ENCODE data around the gene TNFRSF1B.

TNFRSF1B gene

DNA sequence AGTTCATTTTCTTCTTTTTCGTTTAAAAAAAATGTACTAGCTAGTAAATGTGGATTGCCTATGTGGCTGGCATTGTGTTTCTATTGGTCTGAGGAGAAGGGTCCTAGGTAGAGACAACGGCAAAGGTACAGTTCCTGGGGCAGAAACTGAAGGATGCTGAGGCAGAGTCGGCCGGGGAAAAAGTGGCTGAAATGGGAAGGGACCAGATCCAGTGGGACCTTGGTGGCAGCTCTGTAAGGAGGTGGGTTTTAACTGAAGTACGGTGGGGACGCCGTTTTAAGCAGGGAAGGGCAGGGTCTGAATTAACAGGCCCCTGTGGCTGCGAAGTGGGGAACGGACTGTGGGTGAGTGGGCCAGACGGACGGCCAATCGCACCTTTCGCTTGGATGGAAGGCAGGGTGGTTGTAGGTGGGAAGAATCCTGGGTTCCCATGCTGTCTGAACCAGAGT lies 62.6 kb downstream of the TNFRSF1B start:
- Mint-ChIP-seq H3K9me3 (no peaks in the 10 kb centered on the region), H3K4me3 (peak overlapping the region; percentile 71), H3K27me3 (peaks cover 19% of the 10 kb centered on the region), H3K4me1 (peaks cover 19% of the 10 kb centered on the region), H3K36me3 (no peaks in the 10 kb centered on the region), H3K27ac (peak overlapping the region; percentile 49)
- no peak for DNase-seq
- CTCF ChIA-PET: interaction anchor here (0.8 to 2.2 kb wide), 6 partner anchors 11 to 105 kb away, joined by 3 to 9 read pairs (median 4); no protein-coding TSS in a partner anchor

DNA sequence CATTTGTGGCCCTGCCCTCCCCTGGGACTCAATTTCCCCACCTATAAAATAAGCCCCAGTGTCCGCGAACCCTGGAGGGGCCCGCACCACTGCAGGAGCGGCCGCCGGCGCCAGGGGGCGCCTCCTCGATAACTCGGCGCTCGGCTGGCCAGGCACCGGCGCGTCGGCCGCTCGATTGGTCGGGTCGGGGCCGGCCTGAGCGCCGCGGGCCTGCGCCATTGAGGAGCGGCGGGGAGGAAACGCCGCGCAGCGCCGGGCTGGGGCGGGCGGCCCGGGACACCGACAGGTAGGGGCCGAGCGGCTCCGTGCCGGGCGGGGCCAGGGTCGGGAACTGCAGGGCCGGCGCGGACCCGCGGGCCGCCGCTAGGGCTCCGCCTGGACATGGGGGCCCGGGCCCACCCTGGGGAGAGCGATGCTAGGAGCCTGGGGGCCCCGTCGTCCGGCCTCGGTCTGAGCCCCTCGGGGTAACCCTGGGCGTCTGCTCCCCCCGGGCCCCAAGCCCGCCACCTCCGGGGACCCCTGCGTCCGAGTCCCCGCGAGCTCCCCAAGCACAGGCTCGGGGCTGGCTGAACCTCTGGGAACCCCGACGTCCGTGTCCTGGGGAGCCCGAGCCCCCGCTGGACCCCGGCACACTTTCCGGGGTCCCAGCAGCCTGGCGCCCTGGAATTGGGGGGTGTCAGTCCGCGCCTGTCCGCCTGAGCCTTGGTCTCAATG lies 63.2 kb downstream of the TNFRSF1B start, which contains the start of gene VPS13D:
Gene VPS13D (plus strand): TSS at position 196 of the 714 bp plus-strand sequence. CDS start 4,237 bp downstream, outside the sequence.
- Mint-ChIP-seq H3K27ac (peak within 1 kb of the TSS; percentile 81), H3K36me3 (peaks cover 3% of the 10 kb centered on the region), H3K4me3 (peak within 1 kb of the TSS; percentile 86), H3K4me1 (peaks cover 19% of the 10 kb centered on the region), H3K9me3 (no peaks in the 10 kb centered on the region), H3K27me3 (peaks cover 18% of the 10 kb centered on the region)
- CTCF ChIA-PET: interaction anchor here (2.2 kb wide), 2 partner anchors 20 to 105 kb away, joined by 7 to 9 read pairs; no protein-coding TSS in a partner anchor
- DNase-seq: peak; percentile 88

DNA sequence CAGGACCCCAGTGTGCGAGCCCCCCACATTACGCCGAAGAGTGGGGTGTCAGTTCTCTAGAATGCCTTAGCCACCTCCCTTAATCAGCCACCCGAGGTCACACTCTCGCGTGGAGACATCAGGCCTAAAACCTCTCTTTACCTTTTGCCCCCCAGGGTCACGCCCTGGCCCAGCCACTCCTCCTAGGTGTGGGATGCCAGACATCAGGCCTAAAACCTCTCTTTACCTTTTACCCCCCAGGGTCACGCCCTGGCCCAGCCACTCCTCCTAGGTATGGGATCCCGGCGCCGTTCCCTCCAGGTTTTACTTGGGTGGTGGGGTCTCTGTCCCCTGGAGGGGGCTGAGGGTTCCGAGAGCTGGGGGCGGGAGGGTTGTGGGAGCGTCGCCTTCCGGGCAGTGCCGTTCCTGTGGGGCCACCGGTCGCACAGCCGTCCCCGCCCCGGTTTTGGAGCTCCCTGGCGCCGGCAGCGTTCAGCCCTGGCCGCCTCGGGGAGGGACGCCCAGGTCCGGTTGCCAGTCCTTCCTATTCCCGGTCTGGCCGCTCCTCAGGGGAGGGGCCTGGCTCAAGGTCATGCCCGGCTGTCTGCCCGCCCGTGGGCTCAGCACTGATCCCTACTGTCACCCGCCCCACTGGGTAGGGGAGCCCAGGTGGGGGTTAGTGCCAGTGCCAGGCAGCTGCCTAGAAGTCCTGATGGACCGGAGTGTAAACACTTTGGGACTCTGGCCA lies 63.9 kb downstream of the TNFRSF1B start:
- DNase-seq: peak; percentile 37
- H3K9me3 Mint-ChIP-seq: no peaks in the 10 kb centered on the region
- CTCF ChIA-PET: interaction anchor here (1.5 kb wide), 1 partner anchor 106 kb away, joined by 3 read pairs; no protein-coding TSS in a partner anchor
- H3K36me3 Mint-ChIP-seq: peaks cover 7% of the 10 kb centered on the region
- H3K4me1 Mint-ChIP-seq: peaks cover 19% of the 10 kb centered on the region
- H3K27ac Mint-ChIP-seq: peak overlapping the region; percentile 81
- H3K4me3 Mint-ChIP-seq: peak overlapping the region; percentile 86
- H3K27me3 Mint-ChIP-seq: peaks cover 15% of the 10 kb centered on the region

DNA sequence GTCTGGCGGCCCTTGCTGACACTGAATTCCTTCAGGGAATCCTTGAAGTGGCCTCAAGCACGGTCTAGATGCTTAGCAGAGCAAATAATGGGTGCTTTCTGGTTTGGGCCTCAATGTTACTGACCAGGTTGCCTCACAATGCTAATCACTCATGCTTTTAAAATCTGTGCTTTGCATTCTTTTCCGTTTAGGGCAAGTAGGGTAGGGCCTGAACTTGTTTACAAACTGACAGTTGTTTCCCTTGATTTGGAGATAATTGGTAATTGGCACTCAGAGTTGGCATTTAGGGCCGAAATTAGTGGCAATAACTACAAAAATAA lies 64.4 kb downstream of the TNFRSF1B start:
- Mint-ChIP-seq H3K4me1 (peaks cover 19% of the 10 kb centered on the region), H3K4me3 (peak overlapping the region; percentile 86), H3K36me3 (peaks cover 12% of the 10 kb centered on the region), H3K27ac (peak overlapping the region; percentile 10), H3K27me3 (peaks cover 10% of the 10 kb centered on the region), H3K9me3 (no peaks in the 10 kb centered on the region)
- no peak for DNase-seq
- CTCF ChIA-PET: interaction anchor here (1.5 kb wide), 1 partner anchor 107 kb away, joined by 3 read pairs; no protein-coding TSS in a partner anchor

DNA sequence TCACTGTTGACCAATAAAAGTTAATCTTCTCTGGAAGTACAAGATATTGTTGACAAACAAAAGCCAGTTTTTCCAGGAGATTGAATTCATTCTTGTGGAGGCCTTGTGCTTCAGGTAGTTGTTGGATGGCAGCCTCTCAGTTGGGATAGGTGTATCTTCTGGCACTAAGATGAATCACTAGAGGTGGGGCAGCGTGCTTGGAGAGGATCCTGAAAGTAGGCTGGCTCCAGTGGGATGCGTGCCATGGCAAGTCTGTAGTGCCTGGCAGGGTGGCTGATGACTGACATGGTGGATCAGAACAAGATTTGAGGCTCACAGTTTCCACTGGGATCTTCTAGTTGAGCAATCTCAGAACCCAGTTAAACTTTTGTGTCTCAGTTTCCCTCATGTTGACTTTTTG lies 65.4 kb downstream of the TNFRSF1B start:
- no peak for DNase-seq
- peaks cover 15% of the 10 kb centered on the region for H3K36me3 Mint-ChIP-seq
- H3K4me3 Mint-ChIP-seq: peak overlapping the region; percentile 18

DNA sequence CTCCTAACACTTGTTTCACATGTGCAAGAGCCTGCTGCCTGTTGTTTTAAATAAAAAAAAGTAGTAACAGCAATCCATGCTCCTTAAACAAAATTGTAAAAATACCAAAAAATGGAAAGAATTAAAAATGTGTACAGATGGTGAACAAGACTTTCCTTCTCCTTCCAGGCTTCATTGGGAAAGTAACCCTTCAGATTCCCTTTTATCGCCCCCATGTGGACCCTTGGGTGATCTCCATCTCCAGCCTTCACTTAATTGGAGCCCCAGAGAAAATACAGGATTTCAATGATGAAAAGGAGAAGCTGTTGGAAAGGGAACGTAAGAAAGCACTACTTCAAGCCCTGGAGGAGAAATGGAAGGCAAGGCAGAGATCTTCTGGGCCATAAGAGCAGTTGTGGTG lies 77.3 kb downstream of the TNFRSF1B start:
- H3K4me3 Mint-ChIP-seq: no peak overlapping the region
- no peaks in the 10 kb centered on the region for H3K4me1 Mint-ChIP-seq
- H3K27me3 Mint-ChIP-seq: no peaks in the 10 kb centered on the region
- no peak overlapping the region for H3K27ac Mint-ChIP-seq
- H3K36me3 Mint-ChIP-seq: peaks cover 29% of the 10 kb centered on the region
- H3K9me3 Mint-ChIP-seq: no peaks in the 10 kb centered on the region
- DNase-seq: peak; percentile 38
- CTCF ChIA-PET: interaction anchor here (0.7 to 4.7 kb wide), 6 partner anchors 9 to 138 kb away, joined by 3 to 36 read pairs (median 7); no protein-coding TSS in a partner anchor

More for the DNA sequence above, 65.4 kb downstream of the TNFRSF1B start:
- Mint-ChIP-seq H3K9me3 (no peaks in the 10 kb centered on the region), H3K27me3 (peaks cover 9% of the 10 kb centered on the region), H3K27ac (no peak overlapping the region), H3K4me1 (peaks cover 19% of the 10 kb centered on the region)
- CTCF ChIA-PET: interaction anchor here (1.5 kb wide), 1 partner anchor 107 kb away, joined by 3 read pairs; no protein-coding TSS in a partner anchor

DNA sequence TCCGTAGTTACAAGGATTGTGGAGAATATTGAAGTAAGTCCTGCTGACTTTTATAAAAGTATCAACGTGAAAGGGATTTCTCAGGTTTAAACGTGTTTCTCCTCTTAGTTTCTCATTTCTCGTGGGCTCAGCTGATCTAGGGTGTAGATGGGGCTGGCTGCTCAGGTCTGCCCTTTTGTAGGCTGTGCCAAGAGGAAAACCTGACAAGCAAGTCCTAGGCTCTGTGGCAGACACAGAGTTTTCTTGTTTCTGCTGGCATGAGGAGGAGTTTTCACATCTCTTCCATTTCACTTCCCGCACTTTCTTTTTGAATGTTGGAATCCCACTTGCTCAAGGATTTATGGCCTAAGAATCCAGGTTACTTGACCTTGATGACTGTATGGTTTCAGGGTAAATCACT lies 77.8 kb downstream of the TNFRSF1B start:
- CTCF ChIA-PET: interaction anchor here (0.6 to 4.7 kb wide), 7 partner anchors 10 to 170 kb away, joined by 3 to 36 read pairs (median 3); no protein-coding TSS in a partner anchor
- Mint-ChIP-seq H3K4me3 (no peak overlapping the region), H3K36me3 (peaks cover 34% of the 10 kb centered on the region), H3K27me3 (no peaks in the 10 kb centered on the region), H3K4me1 (no peaks in the 10 kb centered on the region), H3K9me3 (no peaks in the 10 kb centered on the region), H3K27ac (no peak overlapping the region)
- no peak for DNase-seq

DNA sequence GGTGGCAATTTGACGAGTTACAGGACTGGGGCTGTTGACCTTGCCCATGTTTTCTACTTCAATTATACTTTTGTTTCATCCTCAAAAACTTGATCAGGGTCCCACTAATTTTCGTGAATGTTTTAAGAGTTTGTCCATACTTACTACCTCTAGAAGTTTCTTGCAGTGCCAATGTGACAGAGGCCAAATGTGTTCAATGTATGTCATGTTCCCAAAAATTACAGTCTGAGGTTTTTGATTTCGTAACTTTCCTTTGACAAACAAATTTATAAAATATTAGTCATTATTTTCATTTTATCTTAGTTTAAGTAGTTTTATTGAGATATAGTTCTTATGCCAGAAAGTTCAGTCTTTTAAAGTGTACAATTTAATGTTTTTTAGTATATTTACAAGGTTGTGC lies 78.3 kb downstream of the TNFRSF1B start:
- Mint-ChIP-seq H3K4me3 (no peak overlapping the region), H3K27me3 (no peaks in the 10 kb centered on the region), H3K27ac (no peak overlapping the region), H3K9me3 (no peaks in the 10 kb centered on the region), H3K4me1 (no peaks in the 10 kb centered on the region), H3K36me3 (peaks cover 39% of the 10 kb centered on the region)
- CTCF ChIA-PET: interaction anchor here (0.6 to 4.7 kb wide), 6 partner anchors 11 to 170 kb away, joined by 3 to 36 read pairs (median 9); no protein-coding TSS in a partner anchor
- no peak for DNase-seq

DNA sequence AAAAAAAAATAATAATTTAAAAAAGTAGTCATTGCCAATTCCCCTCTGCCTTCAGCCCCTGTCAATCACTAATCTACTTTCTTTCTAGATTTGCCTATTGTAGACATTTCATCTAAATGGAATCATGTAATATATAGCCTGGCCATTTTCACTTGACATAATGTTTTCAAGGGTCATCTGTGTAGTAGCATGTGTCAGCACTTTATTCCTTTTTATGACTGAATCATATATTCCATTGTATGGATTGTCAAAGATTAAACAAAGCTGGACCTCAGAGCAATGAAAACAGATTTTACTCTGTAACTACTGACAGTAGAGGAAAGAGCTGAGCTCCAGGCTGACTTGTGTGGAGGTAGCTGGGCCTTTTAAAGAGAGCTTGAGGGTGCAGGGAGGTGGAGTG lies 78.9 kb downstream of the TNFRSF1B start:
- no peak for DNase-seq
- no peak overlapping the region for H3K4me3 Mint-ChIP-seq
- no peak overlapping the region for H3K27ac Mint-ChIP-seq
- H3K36me3 Mint-ChIP-seq: peaks cover 39% of the 10 kb centered on the region
- H3K27me3 Mint-ChIP-seq: no peaks in the 10 kb centered on the region
- CTCF ChIA-PET: interaction anchor here (1.3 to 4.7 kb wide), 3 partner anchors 11 to 138 kb away, joined by 7 to 36 read pairs (median 16); no protein-coding TSS in a partner anchor
- H3K4me1 Mint-ChIP-seq: no peaks in the 10 kb centered on the region
- H3K9me3 Mint-ChIP-seq: no peaks in the 10 kb centered on the region

DNA sequence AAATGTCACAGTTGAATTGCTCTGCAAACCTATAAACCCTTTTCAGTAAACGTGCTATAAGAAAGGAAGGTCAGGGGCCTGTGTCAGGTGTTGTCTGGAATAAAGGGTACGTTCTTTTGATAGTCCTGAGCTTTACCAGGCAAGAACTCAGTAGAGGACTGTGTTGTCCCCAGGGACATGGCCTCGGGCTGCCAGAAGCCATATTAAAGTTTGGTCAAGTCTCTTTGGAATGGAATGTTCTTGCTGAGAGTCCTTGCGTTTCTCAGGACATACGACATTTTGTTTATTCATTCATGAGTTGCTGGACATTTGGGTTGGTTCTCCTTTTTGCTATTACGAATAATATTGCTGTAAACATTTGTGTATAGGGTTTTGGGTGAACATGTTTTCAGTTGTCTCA lies 79.8 kb downstream of the TNFRSF1B start:
- Mint-ChIP-seq H3K4me3 (no peak overlapping the region), H3K36me3 (peaks cover 43% of the 10 kb centered on the region), H3K4me1 (no peaks in the 10 kb centered on the region), H3K9me3 (no peaks in the 10 kb centered on the region), H3K27ac (peak overlapping the region; percentile 42), H3K27me3 (no peaks in the 10 kb centered on the region)
- no peak for DNase-seq
- CTCF ChIA-PET: interaction anchor here (4.7 kb wide), 1 partner anchor 122 kb away, joined by 36 read pairs; no protein-coding TSS in a partner anchor

DNA sequence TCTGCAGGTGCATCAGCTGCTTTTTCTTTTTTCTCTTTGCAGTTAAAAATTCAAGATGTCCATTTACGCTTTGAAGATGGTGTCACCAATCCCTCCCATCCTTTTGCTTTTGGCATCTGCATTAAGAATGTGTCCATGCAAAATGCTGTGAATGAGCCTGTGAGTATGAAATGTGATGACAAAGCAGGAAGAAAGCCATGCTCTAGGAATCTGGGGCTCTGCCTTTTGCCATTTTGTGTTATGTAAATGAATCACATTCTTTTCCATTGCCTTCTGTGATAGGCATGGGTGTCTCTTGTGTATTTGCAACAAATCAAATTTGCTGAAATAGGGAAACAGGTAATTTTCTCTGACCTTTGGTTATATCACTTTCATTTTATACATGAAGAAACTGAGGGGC lies 82.4 kb downstream of the TNFRSF1B start:
- DNase-seq: no peak
- Mint-ChIP-seq H3K4me1 (no peaks in the 10 kb centered on the region), H3K27ac (no peak overlapping the region), H3K36me3 (peaks cover 45% of the 10 kb centered on the region), H3K4me3 (no peak overlapping the region), H3K27me3 (no peaks in the 10 kb centered on the region), H3K9me3 (no peaks in the 10 kb centered on the region)
- CTCF ChIA-PET: interaction anchor here (0.8 to 1.6 kb wide), 2 partner anchors 125 to 410 kb away, joined by 4 to 7 read pairs; no protein-coding TSS in a partner anchor

DNA sequence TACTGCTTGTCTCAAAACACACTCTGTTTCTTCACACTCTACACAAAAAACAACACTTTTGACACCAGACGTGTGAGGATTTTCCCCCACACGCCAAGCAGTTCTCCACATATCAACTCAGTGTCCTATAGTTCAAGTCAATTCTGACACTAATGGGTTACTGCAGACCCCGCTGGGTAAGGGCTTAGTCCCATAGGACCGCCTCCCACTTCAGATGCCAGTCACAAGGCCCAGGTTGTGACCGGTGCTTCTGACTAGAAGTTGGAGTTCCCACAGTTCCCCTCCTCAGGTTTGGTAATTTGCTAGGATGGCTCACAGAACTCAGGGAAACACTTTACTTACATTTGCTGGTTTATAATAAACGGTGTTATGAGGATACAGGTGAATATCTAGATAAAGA lies 83.0 kb downstream of the TNFRSF1B start:
- Mint-ChIP-seq H3K27ac (no peak overlapping the region), H3K9me3 (no peaks in the 10 kb centered on the region), H3K36me3 (peaks cover 42% of the 10 kb centered on the region), H3K27me3 (no peaks in the 10 kb centered on the region), H3K4me3 (no peak overlapping the region), H3K4me1 (no peaks in the 10 kb centered on the region)
- no peak for DNase-seq
- CTCF ChIA-PET: interaction anchor here (0.8 kb wide), 1 partner anchor 409 kb away, joined by 4 read pairs; no protein-coding TSS in a partner anchor

DNA sequence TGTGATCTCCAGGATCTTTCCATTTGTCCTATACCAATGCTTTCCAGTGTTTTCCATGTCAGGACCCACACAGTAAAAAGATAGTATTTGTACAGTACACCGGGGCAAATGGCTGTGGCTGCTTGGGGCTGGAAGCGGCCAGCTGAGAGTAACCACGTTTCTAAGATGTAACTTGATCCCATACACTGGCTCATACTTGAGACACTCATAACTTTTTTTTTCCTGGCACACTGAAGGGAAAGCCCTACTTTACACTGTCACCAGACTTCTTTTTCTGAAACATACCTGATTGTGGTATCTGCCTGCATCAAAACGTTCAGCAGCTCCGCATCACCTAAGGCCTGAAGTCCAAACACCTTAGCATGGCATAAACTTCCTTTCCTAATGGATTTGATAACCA lies 84.7 kb downstream of the TNFRSF1B start:
- Mint-ChIP-seq H3K27ac (no peak overlapping the region), H3K27me3 (no peaks in the 10 kb centered on the region), H3K36me3 (peaks cover 39% of the 10 kb centered on the region), H3K4me3 (no peak overlapping the region), H3K4me1 (no peaks in the 10 kb centered on the region), H3K9me3 (no peaks in the 10 kb centered on the region)
- CTCF ChIA-PET: interaction anchor here (0.9 to 1.4 kb wide), 2 partner anchors 55 to 408 kb away, joined by 4 to 5 read pairs; no protein-coding TSS in a partner anchor
- no peak for DNase-seq

DNA sequence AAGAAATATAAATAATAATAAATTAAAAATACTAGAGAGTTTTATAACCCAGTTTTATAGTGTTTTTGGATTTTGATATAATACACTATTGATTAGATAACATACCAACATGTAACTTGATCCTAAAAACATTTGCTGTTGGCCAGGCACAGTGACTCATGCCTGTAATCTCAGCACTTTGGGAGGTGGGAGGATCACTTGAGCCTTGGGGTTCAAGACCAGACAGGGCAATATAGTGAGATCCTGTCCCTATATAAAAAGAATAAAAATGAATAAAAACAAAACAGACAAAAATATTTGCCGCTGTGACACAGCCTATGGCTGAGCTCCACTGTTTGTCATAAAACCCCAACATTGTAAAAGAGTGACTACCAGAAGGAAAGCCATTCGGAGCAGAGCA lies 89.1 kb downstream of the TNFRSF1B start:
- DNase-seq: no peak
- Mint-ChIP-seq H3K9me3 (no peaks in the 10 kb centered on the region), H3K4me3 (no peak overlapping the region), H3K27me3 (no peaks in the 10 kb centered on the region), H3K36me3 (peaks cover 50% of the 10 kb centered on the region), H3K27ac (no peak overlapping the region), H3K4me1 (no peaks in the 10 kb centered on the region)
- CTCF ChIA-PET: no interaction called here

Measured in activated naive CD4-positive, alpha-beta T cell treated with anti-CD3 and anti-CD28 coated beads, Interleukin-2, amount 10 ng/mL, durations not matched to agents 7 days and 5 days (primary cell).